ENCODE data around the gene VSTM5. TPM values are rescaled to one million over a fixed set of nuclear protein-coding genes. Genes with fewer than 3 reads are reported as not detected.

VSTM5 gene
- total and polyA plus RNA-seq, 8 donors: 0.31 to 6.2 (median 0.83) TPM; not detected in 2

DNA sequence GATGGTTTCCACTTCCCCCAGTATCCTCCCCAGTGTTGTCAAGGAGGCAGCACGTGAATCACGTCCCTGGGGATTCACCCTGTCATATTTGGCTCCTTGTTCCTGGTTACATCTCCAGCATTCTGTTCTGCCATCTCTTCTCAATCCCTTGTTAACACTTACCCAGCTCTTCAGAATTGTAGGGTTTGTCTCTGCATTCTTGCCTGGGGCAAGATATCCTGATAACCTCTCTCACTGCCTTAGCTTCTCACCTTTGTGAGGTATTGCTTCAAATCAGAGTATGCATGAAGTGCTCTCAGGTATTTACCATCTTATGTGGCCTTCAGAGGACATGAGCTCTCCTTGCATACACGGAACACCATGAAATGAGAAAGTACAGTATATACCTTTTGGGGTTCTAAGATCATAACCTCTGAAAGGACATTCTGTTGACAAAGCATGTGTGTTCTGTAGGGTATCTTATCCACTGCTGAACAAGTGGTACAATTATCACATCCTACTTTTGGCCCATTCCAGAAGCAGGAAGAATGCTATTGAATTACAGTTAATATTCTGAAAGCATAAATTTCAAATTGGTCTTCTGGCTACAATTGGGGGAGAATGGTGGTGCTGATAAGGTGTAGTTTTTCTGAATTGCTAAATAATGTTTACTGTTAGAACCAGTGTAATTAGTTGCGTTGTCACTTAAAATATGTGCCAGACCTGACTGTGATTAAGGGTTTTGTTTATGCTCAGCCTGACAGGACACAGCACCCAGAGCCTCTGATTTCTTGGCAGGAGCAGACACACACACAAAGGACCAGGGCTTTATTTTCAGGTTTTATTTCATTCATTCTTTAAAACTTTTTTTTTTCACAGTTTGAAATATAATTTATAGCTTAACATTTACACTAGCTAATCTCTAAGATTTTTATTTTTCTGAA, 32.7 kb downstream of the VSTM5 start:
- H3K4me3 ChIP-seq: no peak overlapping the region
- H3K27ac ChIP-seq: no peak overlapping the region
- H3K9me3 ChIP-seq: no peaks in the 10 kb centered on the region
- intact Hi-C loops (cut with DNase I; ENCODE audit: low total_unique reads): no loop called here
- TF ChIP-seq EP300 (IDR thresholded peaks at IDR 0.05): no peak
- TF ChIP-seq POLR2A (IDR thresholded peaks at IDR 0.05): no peak
- no peak for TF ChIP-seq POLR2AphosphoS5 (IDR thresholded peaks at IDR 0.05)
- TF ChIP-seq, protein P1, sequence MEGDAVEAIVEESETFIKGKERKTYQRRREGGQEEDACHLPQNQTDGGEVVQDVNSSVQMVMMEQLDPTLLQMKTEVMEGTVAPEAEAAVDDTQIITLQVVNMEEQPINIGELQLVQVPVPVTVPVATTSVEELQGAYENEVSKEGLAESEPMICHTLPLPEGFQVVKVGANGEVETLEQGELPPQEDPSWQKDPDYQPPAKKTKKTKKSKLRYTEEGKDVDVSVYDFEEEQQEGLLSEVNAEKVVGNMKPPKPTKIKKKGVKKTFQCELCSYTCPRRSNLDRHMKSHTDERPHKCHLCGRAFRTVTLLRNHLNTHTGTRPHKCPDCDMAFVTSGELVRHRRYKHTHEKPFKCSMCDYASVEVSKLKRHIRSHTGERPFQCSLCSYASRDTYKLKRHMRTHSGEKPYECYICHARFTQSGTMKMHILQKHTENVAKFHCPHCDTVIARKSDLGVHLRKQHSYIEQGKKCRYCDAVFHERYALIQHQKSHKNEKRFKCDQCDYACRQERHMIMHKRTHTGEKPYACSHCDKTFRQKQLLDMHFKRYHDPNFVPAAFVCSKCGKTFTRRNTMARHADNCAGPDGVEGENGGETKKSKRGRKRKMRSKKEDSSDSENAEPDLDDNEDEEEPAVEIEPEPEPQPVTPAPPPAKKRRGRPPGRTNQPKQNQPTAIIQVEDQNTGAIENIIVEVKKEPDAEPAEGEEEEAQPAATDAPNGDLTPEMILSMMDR (IDR thresholded peaks at IDR 0.05): no peak
- DNase-seq: no peak
- no peaks in the 10 kb centered on the region for H3K27me3 ChIP-seq
- peaks cover 0 to 6% (median 2%) of the 10 kb centered on the region in 4 donors for H3K4me1 ChIP-seq
- WGBS, 5 donors: 57 to 69% (median 60%) methylated on average over 4 of the region's 4 CpGs
- H3K36me3 ChIP-seq: peaks cover 6 to 51% (median 39%) of the 10 kb centered on the region in 4 donors

GRCh38 chr11:93814966-93815633, 35.3 kb downstream of the VSTM5 start:
- no peaks in the 10 kb centered on the region for H3K9me3 ChIP-seq
- H3K27me3 ChIP-seq: no peaks in the 10 kb centered on the region
- peaks cover 29 to 77% (median 65%) of the 10 kb centered on the region in 4 donors for H3K36me3 ChIP-seq
- 69 to 81% (median 75%) methylated on average over 6 of the region's 6 CpGs for WGBS, 5 donors
- no peak overlapping the region for H3K4me3 ChIP-seq
- intact Hi-C loops (cut with DNase I; ENCODE audit: low total_unique reads): no loop called here
- DNase-seq: no peak
- H3K4me1 ChIP-seq: peaks cover 0 to 6% (median 2%) of the 10 kb centered on the region in 4 donors
- TF ChIP-seq POLR2A (IDR thresholded peaks at IDR 0.05): no peak
- no peak for TF ChIP-seq POLR2AphosphoS5 (IDR thresholded peaks at IDR 0.05)
- TF ChIP-seq EP300 (IDR thresholded peaks at IDR 0.05): no peak
- TF ChIP-seq, protein P1 (IDR thresholded peaks at IDR 0.05): no peak
- no peak overlapping the region for H3K27ac ChIP-seq

- intact Hi-C loops (cut with DNase I; ENCODE audit: low total_unique reads): no loop called here
- Histone ChIP-seq H3K27me3 (no peaks in the 10 kb centered on the region), H3K4me1 (peaks cover 0 to 6% (median 2%) of the 10 kb centered on the region in 4 donors), H3K9me3 (no peaks in the 10 kb centered on the region), H3K4me3 (no peak overlapping the region), H3K27ac (no peak overlapping the region), H3K36me3 (peaks cover 38 to 88% (median 77%) of the 10 kb centered on the region in 4 donors)
- no peak for DNase-seq
- WGBS, 5 donors: 91 to 99% (median 97%) methylated on average over 5 of the region's 5 CpGs
- TF ChIP-seq POLR2A (IDR thresholded peaks at IDR 0.05): no peak
Observed at GRCh38 chr11:93813974-93814373, 36.4 kb downstream of the VSTM5 start.

DNA sequence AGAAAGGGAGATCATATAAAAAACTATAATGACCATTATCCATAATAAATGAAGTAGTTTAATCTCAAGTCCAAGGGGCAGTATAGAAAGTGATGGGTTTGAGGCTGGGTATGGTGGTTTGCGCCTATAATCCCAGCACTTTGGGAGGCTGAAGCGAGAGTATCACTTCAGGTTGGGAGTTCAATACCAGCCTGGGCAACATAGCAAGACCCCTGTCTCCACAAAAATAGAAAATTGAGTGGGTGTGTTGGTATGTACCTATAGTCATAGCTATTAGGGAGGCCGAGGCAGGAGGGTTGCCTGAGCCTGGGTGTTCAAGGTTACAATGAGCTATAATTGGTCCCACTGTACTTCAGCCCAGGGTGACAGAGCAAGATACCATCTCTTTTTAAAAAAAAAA, 42.4 kb downstream of the VSTM5 start:
- no peaks in the 10 kb centered on the region for H3K9me3 ChIP-seq
- H3K27me3 ChIP-seq: no peaks in the 10 kb centered on the region
- TF ChIP-seq EP300 (IDR thresholded peaks at IDR 0.05): no peak
- TF ChIP-seq, protein P1 (IDR thresholded peaks at IDR 0.05): no peak
- no peak for TF ChIP-seq POLR2A (IDR thresholded peaks at IDR 0.05)
- no peak for TF ChIP-seq POLR2AphosphoS5 (IDR thresholded peaks at IDR 0.05)
- DNase-seq: no peak
- intact Hi-C loops (cut with DNase I; ENCODE audit: low total_unique reads): no loop called here
- H3K4me3 ChIP-seq: no peak overlapping the region
- no peak overlapping the region for H3K27ac ChIP-seq
- peaks cover 64 to 100% (median 100%) of the 10 kb centered on the region in 4 donors for H3K36me3 ChIP-seq
- no peaks in the 10 kb centered on the region for H3K4me1 ChIP-seq
- 96 to 100% (median 99%) methylated on average over 3 of the region's 3 CpGs for WGBS, 5 donors

Measured in stomach (tissue), 9 donors.